ENCODE measurements around the gene WNT3. TPM values are rescaled to one million over a fixed set of nuclear protein-coding genes. Genes with fewer than 3 reads are reported as not detected.

WNT3 gene
- total and polyA plus RNA-seq, 10 of the 15 experiments (the other 5 are each of a cell fraction or from before 2014, with no cell fraction given) = 0.01 to 0.03 TPM; not detected in 8

- Histone ChIP-seq H3K4me2 (ENCODE audit: control insufficient read depth, insufficient read depth) (no peak overlapping the region), H3K4me1 (ENCODE audit: control insufficient read depth, insufficient read depth, low read length) (no peaks in the 10 kb centered on the region), H3K9me3 (replicated peaks; ENCODE audit: control insufficient read depth, insufficient read depth, low read length) (no peaks in the 10 kb centered on the region), H3K79me2 (ENCODE audit: control insufficient read depth, insufficient read depth, low read length) (no peaks in the 10 kb centered on the region), H3K9ac (ENCODE audit: control insufficient read depth, insufficient read depth, low read length) (no peak overlapping the region), H4K20me1 (ENCODE audit: control insufficient read depth, insufficient read depth) (no peaks in the 10 kb centered on the region), H3K27me3 (replicated peaks in 1 of 2; ENCODE audit: control insufficient read depth in 2 of 2, insufficient read depth in 2 of 2, low read length in 1 of 2) (no peaks in the 10 kb centered on the region), H3K27ac (ENCODE audit: control insufficient read depth, insufficient read depth) (no peak overlapping the region), H2AFZ (ENCODE audit: control insufficient read depth, low read depth, low read length) (no peak overlapping the region), H3K4me3 (no peak overlapping the region), H3K36me3 (ENCODE audit: control insufficient read depth in 2 of 2, insufficient read depth in 2 of 2, low read length in 1 of 2) (peaks cover 3 to 18% of the 10 kb centered on the region in 2 experiments; a peak in 3 of 4 replicates)
- in situ Hi-C loops (cut with MboI) (no loop called here), intact Hi-C loops (cut with micrococcal nuclease; ENCODE audit: unreplicated experiment) (no loop called here)
- FAIRE-seq (no peak), DNase-seq (ENCODE audit: low read depth, low spot score) (no peak), ATAC-seq (no peak)
- no TSS peak for BruUV-seq (replicated peaks)
- ChIA-PET POLR2A (no interaction called here), RAD21 (ENCODE audit: unreplicated experiment) (no interaction called here), SMC1A (ENCODE audit: uncharacterized antibody, unreplicated experiment) (no interaction called here), CTCF (no interaction called here)
- TF ChIP-seq NKRF (conservative IDR thresholded peaks at IDR 0.05) = no peak
- TF ChIP-seq SMAD1 (IDR thresholded peaks at IDR 0.05; ENCODE audit: low read depth, partially characterized antibody) = no peak
- no peak for TF ChIP-seq RBBP5 (conservative IDR thresholded peaks at IDR 0.05)
- TF ChIP-seq BACH1 (IDR thresholded peaks at IDR 0.05; ENCODE audit: borderline replicate concordance) = no peak
- no peak for TF ChIP-seq STAT1 (conservative IDR thresholded peaks at IDR 0.05)
- TF ChIP-seq RCOR1 (conservative IDR thresholded peaks at IDR 0.05; ENCODE audit: low read depth, low read length) = no peak
- TF ChIP-seq BMI1 (IDR thresholded peaks at IDR 0.05; ENCODE audit: borderline replicate concordance) = no peak
- TF ChIP-seq PAX5 (IDR thresholded peaks at IDR 0.05; ENCODE audit: borderline replicate concordance, low read depth, low read length) = no peak
- TF ChIP-seq PML (IDR thresholded peaks at IDR 0.05; ENCODE audit: low read length) = no peak
- TF ChIP-seq MYB (IDR thresholded peaks at IDR 0.05; ENCODE audit: borderline replicate concordance, low read depth, low read length) = no peak
- no peak for TF ChIP-seq TARDBP (IDR thresholded peaks at IDR 0.05; ENCODE audit: borderline replicate concordance)
- no peak for TF ChIP-seq SMC3 (IDR thresholded peaks at IDR 0.05; ENCODE audit: borderline replicate concordance, low read length)
- no peak for TF ChIP-seq SIX5 (IDR thresholded peaks at IDR 0.05; ENCODE audit: low read depth, low read length, severe bottlenecking)
- 97% methylated on average over 2 of the region's 2 CpGs for WGBS (ENCODE audit: insufficient coverage, insufficient replicate concordance, low lambda C conversion rate, missing lambda C conversion rate)
Observed at GRCh38 chr17:46756861-46757260, 61.6 kb downstream of the WNT3 start.

Measured in GM12878 (cell line).